Subcutaneous preadipocyte (primary cell): ENCODE results near the gene PTCHD4. TPM values are rescaled to one million over a fixed set of nuclear protein-coding genes. Genes with fewer than 3 reads are reported as not detected.

Experiments used
- total RNA-seq: library from RNA; depleted of rRNA; stranded (reverse); fragments of >200 nt; gene quantifications from 2 replicates; pipeline ENCODE4 v1.2.3, GENCODE V29; 2012

The PTCHD4 gene
- total RNA-seq = 2.9 and 5.5 TPM in 2 replicates

DNA sequence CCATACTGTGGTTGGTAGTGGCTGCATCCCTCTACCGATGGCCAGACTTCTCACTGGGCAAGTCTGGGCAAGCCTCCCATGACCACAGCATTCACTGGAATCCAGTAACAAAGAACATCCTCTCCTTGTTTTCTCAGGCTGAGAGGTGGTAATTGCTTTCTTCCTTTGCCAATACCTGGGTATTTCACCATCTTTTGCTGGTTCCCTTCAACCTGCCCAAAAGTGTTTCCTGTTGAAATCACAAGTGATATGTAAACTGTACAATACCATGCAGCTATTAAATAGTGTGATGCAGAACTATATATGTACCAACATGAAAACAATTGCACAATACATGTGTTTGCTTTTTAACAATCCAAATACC, at the start of gene PTCHD4:
TSS of gene PTCHD4 (minus strand) at position 55 of the 364 bp plus-strand sequence. CDS start 42,240 bp downstream, outside the sequence.

